GM21723 (cell line): ENCODE results near the gene IL10RA.
"Not testable (repeated sequence)": the region's sequence is repeated elsewhere in the genome, so short reads cannot be mapped to it uniquely, and the experiment has no call there.

Experiments
- ATAC-seq: cut with Tn5 transposase; IDR thresholded peaks from one replicate; pipeline ENCODE4 v1.9.1; 2021; ENCODE audit warnings: mild to moderate bottlenecking, moderate library complexity; ENCODE audit not compliant: unreplicated experiment

The IL10RA gene

DNA sequence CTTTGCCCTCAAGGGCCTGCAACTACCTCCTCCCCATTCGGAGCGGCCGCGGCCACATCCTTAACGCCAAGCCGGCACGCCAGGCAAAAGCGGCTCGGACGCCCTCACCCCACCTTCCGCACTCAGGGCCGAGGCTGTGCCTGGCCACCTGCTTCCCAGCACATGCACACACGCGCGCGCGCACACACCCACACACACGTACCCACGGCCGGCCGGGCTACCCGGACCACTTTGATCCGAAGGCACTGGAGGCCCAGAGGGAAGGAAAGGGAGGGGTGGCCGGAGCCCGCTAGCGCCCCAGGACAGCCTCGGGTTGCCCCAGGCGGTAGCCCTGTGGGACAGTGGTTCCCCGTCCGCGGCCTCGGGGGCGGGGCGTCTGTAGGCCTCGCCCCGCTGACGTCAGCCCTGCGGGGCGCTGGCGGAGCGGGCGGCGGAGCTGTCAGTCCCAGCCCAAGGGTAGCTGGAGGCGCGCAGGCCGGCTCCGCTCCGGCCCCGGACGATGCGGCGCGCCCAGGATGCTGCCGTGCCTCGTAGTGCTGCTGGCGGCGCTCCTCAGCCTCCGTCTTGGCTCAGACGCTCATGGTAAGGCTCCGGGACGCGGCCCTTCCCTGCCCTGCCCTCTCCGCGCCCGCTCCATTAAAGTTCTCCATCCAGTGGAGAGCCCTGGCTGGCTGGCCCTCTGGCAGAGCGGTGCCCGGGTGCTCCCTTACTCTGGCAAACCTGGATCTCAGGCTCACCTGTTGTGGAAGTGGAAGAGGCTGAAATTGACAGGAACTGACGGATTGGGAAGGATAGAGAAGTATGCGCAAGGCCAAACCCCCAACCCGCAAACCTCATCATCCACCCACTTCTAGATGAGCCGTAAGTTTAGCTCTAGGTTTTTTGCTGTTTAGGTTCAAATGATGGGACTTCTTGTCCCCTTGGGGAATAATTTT, at the start of gene IL10RA:
Gene IL10RA (plus strand): TSS at position 442 of the 935 bp plus-strand sequence. CDS start 74 bp downstream, at position 516.
- ATAC-seq = peak; percentile 86

DNA sequence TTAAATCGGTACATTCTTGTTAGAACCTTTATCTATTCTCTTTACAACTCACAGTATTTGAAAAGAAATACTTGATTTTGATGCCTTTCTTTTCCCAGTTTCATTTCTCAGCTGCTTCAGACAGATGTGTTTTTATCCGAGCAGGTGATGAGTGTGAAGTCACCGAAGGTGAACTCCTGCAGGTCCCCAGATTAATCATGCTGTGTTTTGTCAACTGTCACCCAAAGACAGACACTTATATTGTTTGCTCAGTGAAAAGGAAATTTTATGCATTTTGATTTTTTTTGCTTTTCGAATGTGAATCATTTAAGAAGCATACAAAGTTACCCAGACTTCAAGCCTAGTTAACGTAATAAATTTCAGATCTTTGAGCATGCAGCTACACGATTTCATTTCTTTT, 49.2 kb upstream of the IL10RA start:
- no peak for ATAC-seq

DNA sequence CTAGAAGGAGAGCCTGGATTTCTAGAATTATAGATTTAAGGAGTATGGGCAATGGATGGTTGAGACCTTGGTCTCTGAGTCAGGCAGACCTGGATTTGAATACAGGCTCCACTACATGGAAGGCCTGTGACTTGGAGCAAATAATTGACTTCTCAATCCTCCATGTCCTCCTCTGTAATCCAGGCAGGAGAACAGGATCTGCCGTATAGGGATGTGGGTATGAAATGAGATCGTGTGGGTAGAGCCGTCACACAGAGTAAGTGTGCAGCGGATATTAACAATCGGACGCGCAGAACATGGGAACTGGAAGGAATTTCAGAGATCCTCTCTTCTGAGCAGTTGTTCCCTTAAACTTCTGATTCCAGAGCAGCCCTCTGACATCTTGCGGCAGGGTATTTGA, 45.5 kb upstream of the IL10RA start:
- no peak for ATAC-seq

DNA sequence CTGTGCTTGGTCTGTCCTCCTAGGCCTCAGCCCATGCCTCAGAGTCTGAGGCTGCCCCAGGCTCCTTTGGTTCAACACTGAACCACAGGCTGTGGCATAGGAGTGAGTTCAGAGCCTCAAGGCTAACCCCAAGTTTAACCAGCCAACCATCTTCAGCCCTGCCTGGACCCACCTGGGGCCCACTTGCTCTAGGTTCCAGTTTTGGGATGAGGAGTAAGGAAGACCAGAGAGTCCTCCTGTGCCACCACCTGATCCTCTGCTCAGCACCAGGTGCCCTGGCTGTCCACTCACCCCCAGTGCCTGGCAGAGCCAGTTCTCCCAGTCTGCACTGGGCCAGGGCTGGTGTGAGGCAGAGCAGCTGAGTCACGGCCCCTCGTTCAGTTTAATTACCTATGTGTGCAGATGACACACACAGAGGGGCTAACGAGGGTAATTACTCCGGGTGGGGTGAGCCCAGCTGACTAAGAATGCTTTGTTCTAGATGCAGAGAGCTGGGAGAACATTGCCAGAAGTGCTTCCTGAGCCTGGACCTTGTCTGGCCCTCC, 45.0 kb upstream of the IL10RA start:
- no peak for ATAC-seq

DNA sequence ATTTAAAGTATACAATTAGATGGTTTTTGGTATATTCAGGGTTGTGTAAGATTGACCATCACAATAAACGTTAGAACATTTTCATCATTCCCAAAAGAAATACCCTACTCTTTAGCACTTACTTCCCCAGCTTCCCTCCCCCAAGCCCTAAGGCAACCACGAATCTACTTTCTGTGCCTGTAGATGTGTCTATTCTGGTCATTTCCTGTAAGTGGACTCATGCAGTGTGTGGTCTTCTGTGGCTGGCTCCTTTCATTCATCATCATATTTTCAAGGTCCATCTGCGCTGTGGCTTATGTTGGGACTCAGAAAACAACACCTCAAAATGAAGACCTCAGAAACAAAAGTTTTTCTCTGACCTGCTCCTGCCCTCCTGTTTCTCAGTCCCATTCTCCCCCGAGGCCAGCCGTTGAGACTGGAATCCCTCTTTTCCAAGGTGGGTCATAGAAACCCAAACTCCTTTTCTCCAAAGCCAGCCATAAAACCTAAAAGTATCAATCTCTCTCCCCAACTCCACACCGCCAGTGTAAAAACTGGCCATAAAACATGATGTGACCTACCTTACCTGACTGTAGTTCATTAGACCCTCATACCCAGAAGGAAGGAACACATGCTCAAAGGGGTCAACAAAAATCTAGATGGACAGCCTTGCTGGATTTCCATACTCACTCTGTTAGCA, 44.1 kb upstream of the IL10RA start:
- ATAC-seq = no peak

DNA sequence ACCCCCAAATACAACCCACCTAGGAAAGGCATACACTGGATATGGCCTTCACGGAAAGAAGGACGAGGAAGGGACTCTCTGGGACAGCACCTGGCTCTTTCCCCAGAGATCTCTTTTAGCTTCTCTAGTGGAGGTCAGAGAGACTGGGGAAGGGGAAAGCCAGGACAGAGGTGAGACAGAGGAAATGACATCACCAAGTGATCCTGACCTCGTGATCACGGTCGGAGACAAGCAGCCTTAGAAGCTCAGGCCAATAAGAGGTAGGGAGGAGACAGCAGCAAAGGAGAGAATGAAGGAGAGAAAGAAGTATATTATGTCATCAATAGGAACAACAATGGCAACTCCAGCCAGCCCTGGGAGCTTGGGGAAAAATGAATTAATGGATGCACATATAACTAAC, 41.6 kb upstream of the IL10RA start:
- no peak for ATAC-seq

DNA sequence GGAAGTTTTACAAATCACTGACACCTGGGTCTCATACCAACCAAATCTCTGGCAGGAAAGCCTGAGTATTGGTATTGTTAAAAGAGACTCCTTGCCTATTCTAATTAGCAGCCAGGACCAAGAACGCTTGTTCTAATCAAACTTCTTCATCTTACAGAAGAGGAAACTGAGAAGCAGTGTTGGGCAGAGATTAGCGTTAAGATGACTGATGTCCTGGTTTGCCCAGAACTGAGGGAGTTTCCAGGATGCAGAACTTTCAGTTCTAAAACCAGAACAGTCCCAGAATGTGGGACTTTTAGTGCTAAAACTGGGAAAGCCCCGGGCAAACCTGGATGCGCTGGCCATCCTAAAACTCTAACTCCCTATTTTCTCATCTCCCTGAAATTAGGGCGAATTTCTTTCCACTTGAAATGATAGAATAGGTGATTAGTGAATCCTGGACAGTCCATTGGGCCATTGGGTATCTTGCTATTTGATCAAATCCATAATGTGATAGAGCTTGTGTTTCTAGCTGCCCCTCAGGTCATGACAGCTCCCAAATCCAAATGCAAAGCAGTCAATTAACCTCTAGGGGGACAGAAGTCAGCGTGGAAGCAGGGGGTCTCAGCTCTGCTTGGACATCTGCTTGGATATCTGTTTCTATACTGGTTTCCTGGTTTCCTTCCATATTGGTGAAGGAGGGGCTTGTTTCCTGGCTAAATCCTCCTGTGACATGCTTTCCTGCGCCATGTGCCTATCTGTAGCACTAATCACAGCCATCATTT, 41.0 kb upstream of the IL10RA start:
- ATAC-seq = no peak

DNA sequence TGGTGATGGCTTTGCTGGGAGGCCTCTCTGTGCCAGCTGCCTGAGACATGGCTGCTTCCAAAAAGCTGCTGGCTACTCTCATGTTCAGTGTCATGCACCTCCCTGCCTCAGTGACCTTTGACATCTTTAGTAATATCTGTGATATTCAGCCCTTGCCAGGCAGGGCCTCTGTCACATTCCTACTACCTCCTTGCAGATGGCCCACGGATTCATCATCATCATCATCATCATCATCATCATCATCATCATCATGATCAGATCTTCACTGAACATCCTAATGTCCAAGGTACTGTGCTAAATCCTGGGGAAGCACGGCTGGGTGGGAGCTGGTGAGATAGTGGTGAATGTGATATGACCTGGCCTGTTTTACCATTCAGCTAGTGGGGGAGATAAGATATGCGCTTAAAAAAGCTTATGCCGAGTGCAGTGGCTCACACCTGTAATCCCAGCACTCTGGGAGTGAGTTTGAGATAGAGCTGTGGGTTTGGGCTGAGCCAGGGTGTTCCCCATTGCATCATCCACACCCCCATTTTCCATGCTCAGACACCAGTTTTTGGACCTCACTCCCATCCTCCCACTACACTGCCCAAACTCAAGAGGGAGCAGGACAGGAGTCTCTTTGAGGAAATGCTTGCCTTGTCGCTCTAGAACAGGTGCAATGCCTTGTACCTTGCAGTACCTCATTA, 39.9 kb upstream of the IL10RA start:
- ATAC-seq = no peak

DNA sequence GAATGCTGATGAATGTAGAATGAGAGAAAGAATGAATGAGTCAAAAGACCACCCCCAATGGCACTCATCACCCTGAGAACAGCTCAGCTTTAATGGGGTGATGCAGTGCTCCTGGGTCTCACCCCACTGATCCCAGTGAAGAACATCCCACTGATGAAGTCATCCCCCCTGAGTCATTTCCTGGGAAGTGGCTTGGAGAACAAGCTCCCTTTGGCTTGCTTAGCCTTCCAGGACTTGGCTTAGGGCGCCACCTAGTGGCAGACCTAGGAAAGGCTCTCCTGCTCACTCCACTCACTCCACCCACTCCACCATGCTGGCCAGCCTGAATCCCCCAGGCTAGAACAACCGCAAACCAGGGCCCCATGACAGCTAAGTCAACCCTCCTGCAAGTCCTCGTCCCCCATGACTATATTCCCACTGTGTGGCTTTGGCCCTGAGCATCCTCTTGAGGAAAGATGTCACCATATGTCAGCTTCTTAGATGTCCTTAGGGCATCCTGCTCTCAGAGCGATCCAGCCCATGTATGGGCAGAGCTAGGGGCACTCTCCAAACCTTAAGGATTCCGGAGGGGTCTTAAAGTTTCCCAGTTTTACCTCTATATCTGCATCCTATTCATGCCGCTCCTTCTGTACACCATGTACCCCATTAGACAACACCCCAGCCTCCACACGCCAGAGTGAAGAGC, 39.2 kb upstream of the IL10RA start:
- ATAC-seq = no peak

DNA sequence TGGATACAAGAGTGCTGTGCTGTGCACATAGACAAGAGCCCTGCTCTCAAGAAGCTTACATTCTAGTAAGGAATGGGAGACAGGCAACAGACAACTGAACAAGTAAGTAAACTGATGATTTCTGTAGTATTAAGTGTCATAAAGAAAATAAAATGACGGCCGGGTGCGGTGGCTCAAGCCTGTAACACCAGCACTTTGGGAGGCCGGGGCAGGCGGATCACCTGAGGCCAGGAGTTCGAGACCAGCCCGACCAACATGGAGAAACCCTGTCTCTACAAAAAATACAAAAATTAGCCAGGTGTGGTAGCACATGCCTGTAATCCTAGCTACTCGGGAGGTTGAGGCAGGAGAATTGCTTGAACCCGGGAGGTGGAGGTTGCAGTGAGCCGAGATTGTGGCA, 38.4 kb upstream of the IL10RA start:
- not testable (repeated sequence) for ATAC-seq

DNA sequence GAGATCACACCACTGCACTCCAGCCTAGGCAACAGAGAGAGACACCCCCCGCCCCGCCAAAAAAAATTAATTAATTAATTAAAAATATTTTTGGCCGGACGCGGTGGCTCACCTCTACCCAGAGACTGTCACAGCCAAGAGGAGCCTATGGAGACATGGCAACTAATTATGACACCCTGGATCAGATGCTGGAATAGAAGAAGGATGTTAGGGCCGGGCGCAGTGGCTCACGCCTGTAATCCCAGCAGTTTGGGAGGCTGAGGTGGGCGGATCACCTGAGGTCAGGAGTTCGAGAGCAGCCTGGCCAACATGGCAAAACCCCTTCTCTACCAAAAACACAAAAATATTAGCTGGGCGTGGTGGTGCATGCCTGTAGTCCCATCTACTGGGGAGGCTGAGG, 37.7 kb upstream of the IL10RA start:
- not testable (repeated sequence) for ATAC-seq

DNA sequence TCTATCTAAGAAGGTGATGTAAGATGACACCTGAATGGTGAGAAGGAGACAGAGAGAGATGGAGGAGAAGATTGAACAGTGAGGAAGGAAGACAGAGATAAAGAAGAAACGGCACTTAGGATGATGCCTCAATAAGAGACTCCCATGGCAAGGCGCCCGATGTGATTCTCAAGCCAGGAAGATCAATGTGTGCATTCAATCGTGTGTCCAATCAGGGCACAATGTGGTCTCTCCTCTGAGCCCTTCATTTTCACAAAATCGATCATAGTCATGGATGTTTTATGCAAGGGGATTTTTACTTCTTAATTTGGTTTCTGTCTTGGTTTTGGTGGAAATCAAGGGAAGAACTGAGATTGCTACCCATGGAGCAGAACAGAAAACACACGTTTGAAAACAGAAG, 37.1 kb upstream of the IL10RA start:
- no peak for ATAC-seq

DNA sequence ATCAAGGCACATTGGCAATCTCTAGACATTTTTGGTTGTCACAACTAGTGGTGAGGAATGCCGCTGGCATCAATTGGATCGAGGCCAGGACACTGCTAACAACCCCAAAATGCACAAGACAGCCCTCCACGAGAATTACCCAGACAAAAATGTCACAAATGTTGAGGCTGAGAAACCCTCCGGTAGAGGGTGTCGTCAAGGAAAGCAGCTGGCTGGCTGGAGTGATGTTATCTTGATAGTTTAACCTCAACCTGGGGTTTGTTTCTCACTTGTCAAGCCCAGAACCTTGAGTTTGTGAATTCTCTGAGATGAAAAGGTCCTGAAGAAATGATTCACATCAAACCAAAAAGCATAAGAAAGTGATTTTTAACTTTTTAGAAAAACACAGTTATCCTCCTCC, 35.9 kb upstream of the IL10RA start:
- no peak for ATAC-seq

DNA sequence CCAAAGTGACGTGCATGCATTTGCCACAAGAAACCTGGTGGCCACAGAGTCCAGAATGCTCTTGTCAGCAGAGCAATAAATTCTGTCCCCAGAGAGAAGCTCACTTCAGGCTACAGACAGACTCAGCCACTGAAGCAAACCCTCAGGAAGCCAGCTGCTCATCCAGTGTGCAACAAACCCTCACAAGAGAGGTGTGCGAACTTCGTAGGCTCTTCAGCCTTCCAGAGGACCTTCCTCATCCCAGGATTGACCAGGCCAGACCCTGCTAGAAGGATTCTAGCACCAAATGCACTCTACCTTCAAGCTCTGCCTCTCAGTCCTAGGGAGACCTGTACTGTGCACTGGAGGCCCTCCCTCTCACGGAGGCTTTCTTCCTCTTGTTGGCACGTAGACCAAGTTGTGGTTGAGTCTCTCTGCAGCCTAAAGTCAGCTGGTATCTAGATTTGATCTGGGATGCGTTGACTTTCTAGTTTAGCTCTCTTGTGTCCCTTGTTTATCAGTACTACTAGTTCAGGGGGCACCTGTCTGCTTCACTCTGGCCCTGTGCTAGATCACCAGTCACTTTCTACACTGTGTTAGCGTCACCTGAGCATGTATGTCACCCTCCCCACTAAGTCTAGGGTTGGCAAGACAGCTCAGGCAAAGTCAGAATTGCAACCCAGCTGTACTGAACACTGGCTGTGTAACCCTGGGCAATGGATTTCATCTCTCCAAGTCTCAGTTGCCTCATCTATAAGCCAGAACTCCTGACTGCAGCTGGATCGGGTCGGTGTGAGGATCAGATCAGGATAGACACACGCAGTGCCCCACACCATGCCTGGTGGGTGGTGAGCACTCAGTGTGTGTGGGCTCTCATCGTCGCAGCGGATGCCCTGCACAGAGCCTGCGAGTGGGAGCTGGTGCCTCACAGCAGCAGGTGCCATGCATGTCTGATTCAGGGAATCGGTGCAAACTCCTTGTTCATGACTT, 34.9 kb upstream of the IL10RA start:
- no peak for ATAC-seq

DNA sequence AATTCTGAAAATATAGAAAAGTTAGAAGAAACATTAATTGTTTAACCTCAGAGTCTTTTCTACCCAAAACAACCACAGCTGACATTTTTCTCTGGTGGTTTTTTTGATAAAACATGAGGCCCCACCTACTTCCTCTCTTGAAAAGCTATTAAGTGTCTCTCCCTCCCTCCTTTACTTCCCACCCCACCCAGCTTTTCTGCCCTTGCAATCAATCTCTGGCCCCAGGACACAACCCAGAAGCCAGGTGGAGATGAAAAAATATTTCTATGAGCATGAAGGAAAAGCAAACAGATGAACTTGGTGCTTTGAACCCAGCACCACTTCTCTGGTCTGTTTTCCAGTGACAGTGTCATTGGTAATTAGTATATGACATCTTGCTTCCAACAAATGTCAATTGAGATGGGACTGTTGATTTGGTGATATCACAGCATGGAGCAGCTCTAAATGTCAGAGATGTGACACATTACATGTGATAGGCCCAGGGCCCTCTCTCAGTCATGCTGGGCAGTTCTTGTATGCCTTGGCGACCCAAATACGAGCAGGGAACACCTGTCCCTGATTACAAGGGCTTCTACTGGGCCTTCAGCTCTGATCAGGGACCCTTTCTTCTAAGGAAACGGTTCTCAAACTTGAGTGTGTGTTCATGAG, 33.0 kb upstream of the IL10RA start:
- no peak for ATAC-seq

DNA sequence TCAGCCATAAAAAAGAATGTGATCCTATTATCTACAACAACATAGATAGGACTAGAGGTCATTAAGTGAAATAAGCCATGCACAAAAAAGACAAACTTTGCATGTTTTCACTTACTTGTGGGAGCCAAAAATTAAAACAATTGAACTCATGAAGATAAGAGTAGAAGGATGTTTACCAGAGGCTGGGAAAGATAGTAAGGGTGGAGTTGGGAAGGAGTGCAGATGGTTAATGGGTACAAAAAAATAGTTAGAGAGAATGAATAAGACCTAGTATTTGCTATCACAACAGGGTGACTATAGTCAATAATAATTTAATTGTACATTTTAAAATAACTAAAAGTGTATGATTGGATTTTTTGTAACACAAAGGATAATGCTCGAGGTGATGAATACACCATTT, 27.2 kb upstream of the IL10RA start:
- ATAC-seq = no peak

DNA sequence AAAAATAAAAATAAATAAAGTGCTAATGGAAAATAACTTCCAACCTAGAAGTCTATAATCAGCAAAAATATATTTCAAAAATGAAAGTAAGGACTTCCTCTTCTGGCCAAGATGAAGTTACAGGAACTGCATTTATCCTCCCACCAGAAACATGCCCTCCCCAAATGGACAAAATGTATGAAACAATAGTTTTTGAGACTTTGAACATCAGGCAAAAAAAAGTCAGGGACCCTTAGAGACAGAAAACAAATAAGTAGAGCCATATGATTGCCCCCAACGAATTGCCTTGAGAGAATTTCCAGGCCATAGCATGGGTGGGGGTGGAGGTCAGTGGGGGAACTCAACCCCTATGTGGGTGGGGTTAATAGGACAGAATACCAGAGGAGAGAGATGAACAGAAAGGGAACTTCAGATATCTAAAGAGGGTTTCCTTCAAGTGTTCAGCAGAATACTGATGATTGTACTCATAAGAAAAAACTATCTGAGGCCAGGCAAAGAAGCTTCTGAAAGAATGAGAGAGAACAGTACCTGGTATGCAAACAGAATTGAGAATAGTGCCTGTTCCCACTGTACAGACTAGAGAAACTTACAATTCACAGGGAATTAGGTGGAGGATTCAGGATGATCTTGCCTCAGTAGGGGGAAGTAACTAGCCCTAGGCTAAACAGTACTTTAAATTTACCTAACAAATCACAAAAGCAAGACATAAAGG, 26.6 kb upstream of the IL10RA start:
- ATAC-seq = no peak

DNA sequence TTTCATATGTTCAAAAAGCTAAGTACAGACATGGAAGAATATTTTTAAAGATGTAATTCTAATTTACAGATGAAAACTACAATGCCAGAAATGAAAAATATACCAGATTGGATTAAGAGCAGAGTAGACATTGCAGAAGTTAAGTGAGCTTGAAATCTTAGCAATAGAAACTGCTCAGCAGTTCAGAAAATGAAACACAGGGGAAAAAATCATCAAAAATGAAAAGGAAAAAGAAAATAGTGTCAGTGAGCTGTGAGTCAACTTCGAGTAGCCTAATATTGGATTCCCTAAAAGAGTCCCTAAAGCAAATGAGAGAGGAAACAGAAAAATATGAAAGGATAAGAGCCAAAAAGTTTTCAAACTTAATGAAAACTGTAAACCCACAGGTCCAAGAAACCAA, 25.8 kb upstream of the IL10RA start:
- ATAC-seq = no peak
